ENCODE results near the gene PLA2G15. TPM values are rescaled to one million over a fixed set of nuclear protein-coding genes. Genes with fewer than 3 reads are reported as not detected.

PLA2G15 gene
- total RNA-seq, 1 experiment from 2014 or later: 43.0 TPM

GRCh38 chr16:68306633-68307032, 61.5 kb downstream of the PLA2G15 start:
- DNase-seq (ENCODE audit: low read depth): no peak
- in situ Hi-C loops (cut with HindIII; ENCODE audit: low pct_unique_long_range_greater_than_20kb, low sequenced_read_pairs): no loop called here

GRCh38 chr16:68309799-68310198, 64.6 kb downstream of the PLA2G15 start:
- DNase-seq (ENCODE audit: low read depth): no peak
- in situ Hi-C loops (cut with HindIII; ENCODE audit: low pct_unique_long_range_greater_than_20kb, low sequenced_read_pairs): no loop called here

- DNase-seq (ENCODE audit: low read depth): no peak
- in situ Hi-C loops (cut with HindIII; ENCODE audit: low pct_unique_long_range_greater_than_20kb, low sequenced_read_pairs): no loop called here
These were observed 65.2 kb downstream of the PLA2G15 start for GRCh38 chr16:68310437-68310773.

Other genes with a start within 250 kb of the PLA2G15 start
- gene DPEP2, start 245.9 kb upstream of the PLA2G15 start, total RNA-seq (2014; rRNA removed; shearing (Covaris generic); ENCODE audit: low replicate concordance): not detected in 2 replicates
- not detected in 2 replicates for gene DPEP2NB, start 229.5 kb upstream of the PLA2G15 start, total RNA-seq (2014; rRNA removed; shearing (Covaris generic); ENCODE audit: low replicate concordance)
- gene DDX28, start 222.1 kb upstream of the PLA2G15 start, total RNA-seq (2014; rRNA removed; shearing (Covaris generic); ENCODE audit: low replicate concordance): 21.6 and 28.9 TPM in 2 replicates
- 17.5 and 29.2 TPM in 2 replicates for gene DUS2, start 222.1 kb upstream of the PLA2G15 start, total RNA-seq (2014; rRNA removed; shearing (Covaris generic); ENCODE audit: low replicate concordance)
- gene NFATC3, start 160.0 kb upstream of the PLA2G15 start, total RNA-seq (2014; rRNA removed; shearing (Covaris generic); ENCODE audit: low replicate concordance): 15.9 and 20.6 TPM in 2 replicates
- gene ESRP2, start 9.2 kb upstream of the PLA2G15 start, total RNA-seq (2014; rRNA removed; shearing (Covaris generic); ENCODE audit: low replicate concordance): not detected in 2 replicates
- 13.9 and 21.4 TPM in 2 replicates for gene SLC7A6, start 19.2 kb downstream of the PLA2G15 start, total RNA-seq (2014; rRNA removed; shearing (Covaris generic); ENCODE audit: low replicate concordance)
- 11.9 and 13.2 TPM in 2 replicates for gene SLC7A6OS, start 65.6 kb downstream of the PLA2G15 start, total RNA-seq (2014; rRNA removed; shearing (Covaris generic); ENCODE audit: low replicate concordance)
- 44.7 and 92.0 TPM in 2 replicates for gene PRMT7, start 65.6 kb downstream of the PLA2G15 start, total RNA-seq (2014; rRNA removed; shearing (Covaris generic); ENCODE audit: low replicate concordance)
- gene SMPD3, start 203.1 kb downstream of the PLA2G15 start, total RNA-seq (2014; rRNA removed; shearing (Covaris generic); ENCODE audit: low replicate concordance): not detected in 2 replicates

Data from Caki2 (cell line).